Measurements from ENCODE around the gene TRABD2B.

DNA sequence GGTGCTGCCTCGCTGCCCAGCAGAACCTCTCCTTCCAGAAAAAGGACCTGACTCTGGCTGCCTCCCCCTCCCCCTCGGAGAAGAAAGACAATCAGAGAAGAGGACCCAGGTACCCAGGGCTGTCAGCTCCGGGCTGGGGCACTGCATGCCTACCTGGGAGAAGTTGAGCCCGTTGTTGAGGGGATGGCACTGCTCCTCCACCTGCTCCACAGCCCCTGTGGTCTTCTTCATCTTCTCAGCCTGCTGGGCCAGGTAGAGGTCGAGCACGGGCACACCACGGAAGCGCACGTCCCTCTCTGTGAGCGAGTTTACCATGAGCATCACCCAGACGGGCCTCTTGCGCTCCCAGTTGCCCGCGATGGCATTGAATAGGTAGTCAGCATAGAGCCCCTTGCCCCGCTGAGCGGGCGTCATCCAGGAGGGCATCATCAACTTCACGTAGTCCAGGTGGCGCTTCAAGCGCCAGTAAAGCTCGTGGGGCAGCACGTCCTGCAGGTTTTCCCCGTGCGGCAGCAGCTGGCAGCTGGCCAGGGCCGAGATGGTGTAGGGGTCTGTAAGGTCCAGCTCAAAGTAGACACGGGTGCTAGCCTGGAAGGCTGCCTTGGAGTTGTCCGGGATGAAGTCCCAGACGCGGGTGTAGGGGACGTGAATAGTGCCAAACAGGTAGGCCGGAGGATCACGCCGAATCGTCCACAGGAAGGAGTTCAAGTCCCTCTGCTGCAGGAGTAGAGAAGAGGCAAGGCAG lies 3.1 kb downstream of the TRABD2B start:
- TF ChIP-seq, protein P1, sequence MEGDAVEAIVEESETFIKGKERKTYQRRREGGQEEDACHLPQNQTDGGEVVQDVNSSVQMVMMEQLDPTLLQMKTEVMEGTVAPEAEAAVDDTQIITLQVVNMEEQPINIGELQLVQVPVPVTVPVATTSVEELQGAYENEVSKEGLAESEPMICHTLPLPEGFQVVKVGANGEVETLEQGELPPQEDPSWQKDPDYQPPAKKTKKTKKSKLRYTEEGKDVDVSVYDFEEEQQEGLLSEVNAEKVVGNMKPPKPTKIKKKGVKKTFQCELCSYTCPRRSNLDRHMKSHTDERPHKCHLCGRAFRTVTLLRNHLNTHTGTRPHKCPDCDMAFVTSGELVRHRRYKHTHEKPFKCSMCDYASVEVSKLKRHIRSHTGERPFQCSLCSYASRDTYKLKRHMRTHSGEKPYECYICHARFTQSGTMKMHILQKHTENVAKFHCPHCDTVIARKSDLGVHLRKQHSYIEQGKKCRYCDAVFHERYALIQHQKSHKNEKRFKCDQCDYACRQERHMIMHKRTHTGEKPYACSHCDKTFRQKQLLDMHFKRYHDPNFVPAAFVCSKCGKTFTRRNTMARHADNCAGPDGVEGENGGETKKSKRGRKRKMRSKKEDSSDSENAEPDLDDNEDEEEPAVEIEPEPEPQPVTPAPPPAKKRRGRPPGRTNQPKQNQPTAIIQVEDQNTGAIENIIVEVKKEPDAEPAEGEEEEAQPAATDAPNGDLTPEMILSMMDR (conservative IDR thresholded peaks at IDR 0.05; ENCODE audit: low read depth, low read length), result no peak
- no peak for TF ChIP-seq EZH2 (IDR thresholded peaks at IDR 0.05; ENCODE audit: borderline replicate concordance, low read depth, low read length, poor library complexity, severe bottlenecking)

All from A673 (cell line).